Ovary (tissue), 3 donors: Measurements from ENCODE around the gene KCNJ12.

ENCODE experiments used
- CTCF ChIP-seq, 3 donors: fragments of 450-650 bp in 2 of 3; fragments of 200-600 bp in 1 of 3; IDR thresholded peaks; one replicate each; pipeline versions ENCODE4 v1.5.1 to v1.8.0; 2016 to 2022; ENCODE audit warnings: antibody characterized with exemption in 3 of 3, mild to moderate bottlenecking in 1 of 3
- EP300 ChIP-seq: sonication (generic); formaldehyde crosslinking; IDR thresholded peaks from one replicate; pipeline ENCODE4 v1.6.1; 2017; ENCODE audit warnings: antibody characterized with exemption
- POLR2A ChIP-seq: fragments of 450-650 bp; IDR thresholded peaks from one replicate; pipeline ENCODE4 v1.6.1; 2017; ENCODE audit warnings: antibody characterized with exemption, mild to moderate bottlenecking, moderate library complexity
- donor health status: DM: no; HTN: no; CAD: no.

- TF ChIP-seq CTCF (IDR thresholded peaks at IDR 0.05): no peak
- no peak for TF ChIP-seq EP300
- no peak for TF ChIP-seq POLR2A
Measured at GRCh38 chr17:21462237-21462636, 86.1 kb downstream of the KCNJ12 start.
